Measurements from ENCODE around the gene HSPA1L.

DNA sequence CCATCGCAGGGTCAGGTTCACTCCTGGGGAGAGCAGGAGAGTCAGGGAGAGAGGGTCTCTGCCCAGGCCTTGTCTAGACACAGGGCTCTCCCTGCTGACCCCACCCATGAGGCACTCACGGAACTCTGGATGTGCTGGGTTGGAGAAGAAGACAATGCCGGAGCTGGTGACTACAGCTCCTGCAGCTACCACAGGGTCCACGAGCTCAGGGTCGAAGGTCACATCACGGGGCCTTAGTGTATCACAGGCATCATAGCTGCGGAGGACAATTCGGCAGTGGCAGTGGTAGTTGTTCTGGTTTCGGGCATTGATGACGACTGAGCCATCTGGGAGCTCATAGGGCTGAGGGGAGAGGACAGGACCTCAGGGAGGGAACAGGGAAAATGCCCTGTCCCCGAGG lies 44.8 kb upstream of the HSPA1L start:
- TF ChIP-seq EZH2phosphoT487 (conservative IDR thresholded peaks at IDR 0.05; ENCODE audit: low read length) = no peak
- no peak for TF ChIP-seq CTCF (IDR thresholded peaks at IDR 0.05; ENCODE audit: insufficient read depth, low read length, poor library complexity, severe bottlenecking)
